GM19099 (cell line): Measurements from ENCODE around the gene SLC24A3.

Experiments used
- POLR2A ChIP-seq: IDR thresholded peaks from 3 replicates; pipeline ENCODE4 v1.6.1; 2011; ENCODE audit warnings: low read depth; ENCODE audit not compliant: insufficient read length; ENCODE audit errors: extremely low read depth

The SLC24A3 gene

GRCh38 chr20:19330038-19330437 lies 117.6 kb downstream of the SLC24A3 start:
- no peak for TF ChIP-seq POLR2A

- no peak for TF ChIP-seq POLR2A
Observed at GRCh38 chr20:19330731-19331130, 118.3 kb downstream of the SLC24A3 start.

GRCh38 chr20:19333563-19333962 lies 121.1 kb downstream of the SLC24A3 start:
- TF ChIP-seq POLR2A = no peak

- no peak for TF ChIP-seq POLR2A
Observed at GRCh38 chr20:19335341-19335740, 122.9 kb downstream of the SLC24A3 start.

GRCh38 chr20:19335916-19336315 lies 123.5 kb downstream of the SLC24A3 start:
- no peak for TF ChIP-seq POLR2A

- no peak for TF ChIP-seq POLR2A
Observed at GRCh38 chr20:19336631-19337030, 124.2 kb downstream of the SLC24A3 start.

GRCh38 chr20:19338380-19338779 lies 125.9 kb downstream of the SLC24A3 start:
- TF ChIP-seq POLR2A = no peak

GRCh38 chr20:19338960-19339359 lies 126.5 kb downstream of the SLC24A3 start:
- no peak for TF ChIP-seq POLR2A

GRCh38 chr20:19341348-19342053 lies 129.1 kb downstream of the SLC24A3 start:
- TF ChIP-seq POLR2A = no peak

GRCh38 chr20:19344341-19344740 lies 131.9 kb downstream of the SLC24A3 start:
- TF ChIP-seq POLR2A = no peak

GRCh38 chr20:19347943-19348456 lies 135.6 kb downstream of the SLC24A3 start:
- no peak for TF ChIP-seq POLR2A

- no peak for TF ChIP-seq POLR2A
Observed at GRCh38 chr20:19348582-19348981, 136.1 kb downstream of the SLC24A3 start.

GRCh38 chr20:19349879-19350278 lies 137.4 kb downstream of the SLC24A3 start:
- TF ChIP-seq POLR2A = no peak

GRCh38 chr20:19351542-19351941 lies 139.1 kb downstream of the SLC24A3 start:
- no peak for TF ChIP-seq POLR2A

GRCh38 chr20:19354950-19355349 lies 142.5 kb downstream of the SLC24A3 start:
- TF ChIP-seq POLR2A = no peak

GRCh38 chr20:19361790-19362189 lies 149.3 kb downstream of the SLC24A3 start:
- no peak for TF ChIP-seq POLR2A

- TF ChIP-seq POLR2A = no peak
Observed at GRCh38 chr20:19363476-19363875, 151.0 kb downstream of the SLC24A3 start.

- TF ChIP-seq POLR2A = no peak
Observed at GRCh38 chr20:19367591-19367990, 155.1 kb downstream of the SLC24A3 start.

GRCh38 chr20:19368351-19368750 lies 155.9 kb downstream of the SLC24A3 start:
- no peak for TF ChIP-seq POLR2A
